ENCODE measurements around the gene TBC1D30. TPM values are rescaled to one million over a fixed set of nuclear protein-coding genes. Genes with fewer than 3 reads are reported as not detected.
"Not testable (repeated sequence)": the region's sequence is repeated elsewhere in the genome, so short reads cannot be mapped to it uniquely, and the experiment has no call there.

The TBC1D30 gene
- polyA plus RNA-seq, 4 donors: 1.3 to 8.4 (median 6.2) TPM

DNA sequence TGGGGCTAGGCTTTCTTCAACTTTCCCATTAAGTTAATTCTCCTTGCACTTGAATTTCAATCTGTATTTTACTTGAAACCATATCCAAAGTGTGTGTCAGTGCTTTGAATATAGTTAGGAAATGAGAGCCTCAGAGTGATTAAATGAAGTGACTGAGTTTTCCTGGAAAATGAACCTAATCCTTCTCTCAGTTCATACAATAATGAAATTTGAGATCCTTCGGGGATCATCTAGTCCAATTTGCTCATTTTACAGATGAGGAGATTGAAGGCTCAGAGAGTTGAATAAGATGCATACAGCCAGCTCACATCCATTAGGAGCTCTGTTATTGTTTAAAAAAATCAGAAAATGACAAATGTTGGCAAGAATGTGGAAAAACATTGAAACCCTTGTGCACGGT is 18.3 kb upstream of the TBC1D30 start:
- no peak for DNase-seq (ENCODE audit: low read depth in 4 of 4, low spot score in 3 of 4)

DNA sequence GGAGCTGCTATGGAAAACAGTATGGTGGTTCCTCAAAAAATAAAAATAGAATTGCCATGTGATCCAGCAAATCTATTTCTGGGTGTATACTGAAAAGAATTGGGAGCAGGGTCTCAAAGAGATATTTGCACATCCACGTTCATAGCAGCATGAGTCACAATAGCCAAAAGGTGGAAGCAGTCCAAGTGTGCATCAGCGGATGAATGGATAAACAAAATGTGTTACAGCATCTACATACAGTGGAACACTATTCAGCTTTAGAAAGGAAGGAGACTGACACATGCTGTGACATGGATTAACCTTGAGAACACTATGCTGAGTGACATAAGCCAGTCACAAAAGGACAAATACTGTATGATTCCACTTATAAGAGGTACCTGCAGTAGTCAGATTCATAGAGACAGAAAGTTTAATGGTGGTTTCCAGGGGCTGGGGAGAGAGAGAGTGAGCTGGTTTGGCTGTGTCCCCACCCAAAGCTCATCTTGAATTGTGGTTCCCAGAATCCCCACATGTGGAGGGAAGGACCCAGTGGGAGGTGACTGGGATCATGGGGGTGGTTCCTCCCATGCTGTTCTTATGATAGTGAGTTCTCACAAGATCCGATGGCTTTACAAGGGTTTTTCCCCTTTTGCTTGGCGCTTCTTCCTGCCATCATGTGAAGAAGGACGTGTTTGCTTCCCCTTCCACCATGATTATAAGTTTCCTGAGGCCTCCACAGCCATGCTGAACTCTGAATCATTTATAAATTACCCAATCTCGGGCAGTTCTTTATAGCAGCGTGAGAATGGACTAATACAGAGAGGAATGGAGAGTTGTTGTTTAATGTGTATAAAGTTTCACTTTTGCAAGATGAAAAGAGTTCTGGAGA is 17.6 kb upstream of the TBC1D30 start:
- DNase-seq (ENCODE audit: low read depth in 4 of 4, low spot score in 3 of 4): no peak

DNA sequence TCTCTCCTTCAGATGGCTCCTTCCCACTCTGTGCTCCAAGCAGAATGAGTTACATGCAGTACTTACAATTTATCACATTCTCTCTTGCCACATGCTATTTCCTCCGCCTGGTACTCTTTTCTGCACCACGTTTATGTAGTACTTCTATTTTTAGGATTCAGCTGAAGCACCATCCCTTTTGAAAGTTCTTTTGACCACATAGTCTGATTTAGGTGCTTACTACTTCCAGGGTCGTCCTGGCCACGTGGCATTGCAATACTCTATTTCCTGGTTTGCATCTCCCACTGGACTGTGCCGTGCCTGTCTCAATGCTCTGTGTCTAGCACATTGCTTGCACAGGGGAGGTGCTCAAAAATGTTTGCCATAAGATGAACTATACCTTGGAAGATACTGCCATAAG is 16.3 kb upstream of the TBC1D30 start:
- no peak for DNase-seq (ENCODE audit: low read depth in 4 of 4, low spot score in 3 of 4)

DNA sequence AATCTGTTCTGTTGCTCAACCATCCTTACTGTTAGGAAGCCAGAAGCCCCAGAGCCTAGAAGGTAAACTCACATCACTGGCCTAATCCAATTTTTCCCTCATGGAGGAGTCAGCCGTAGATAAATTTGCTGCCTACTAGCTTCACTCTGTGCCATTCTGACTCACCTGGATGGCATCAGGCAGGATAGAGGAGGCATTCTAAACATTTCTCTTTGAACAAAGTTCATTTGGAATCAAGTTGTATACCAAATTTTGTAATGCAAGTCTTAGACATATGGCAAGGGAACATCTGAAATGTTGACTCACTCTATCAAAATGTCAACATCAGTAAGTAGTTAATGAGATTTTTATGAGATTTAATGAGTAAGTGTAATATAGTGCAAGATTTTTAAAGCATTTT is 13.6 kb upstream of the TBC1D30 start:
- DNase-seq (ENCODE audit: low read depth in 4 of 4, low spot score in 3 of 4): no peak

- DNase-seq (ENCODE audit: low read depth in 4 of 4, low spot score in 3 of 4): no peak
Measured at GRCh38 chr12:64813723-64814122, 10.7 kb upstream of the TBC1D30 start.

GRCh38 chr12:64814432-64814831 is 10.0 kb upstream of the TBC1D30 start:
- no peak for DNase-seq (ENCODE audit: low read depth in 4 of 4, low spot score in 3 of 4)

DNA sequence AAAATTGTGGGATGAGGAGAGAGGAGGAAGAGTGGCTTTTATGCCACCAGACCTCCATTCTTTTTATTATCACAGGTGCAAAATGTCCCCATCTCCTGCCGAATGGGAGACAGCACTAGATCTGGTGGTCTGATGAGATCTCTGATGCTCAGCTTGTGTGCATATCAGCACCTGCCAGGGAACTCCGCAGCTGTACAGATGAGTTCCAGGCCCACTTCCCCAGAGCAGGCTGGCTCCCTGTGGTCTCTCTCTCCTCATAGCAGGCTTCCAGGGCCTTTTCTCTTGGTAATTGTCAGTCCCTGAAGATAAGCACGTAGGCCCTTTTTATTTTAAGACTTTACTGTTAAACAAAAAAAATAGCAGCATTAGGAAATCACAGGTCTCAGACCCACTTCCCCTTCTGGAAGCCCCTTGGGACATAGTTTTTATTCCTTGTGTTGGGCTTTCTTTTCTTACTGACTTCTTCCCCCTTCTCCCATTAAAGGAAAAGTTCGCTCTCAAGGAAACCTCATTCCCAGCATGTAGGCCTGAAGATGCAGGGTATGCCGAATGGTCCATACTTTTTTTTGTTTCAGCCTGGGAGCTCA is 4.5 kb upstream of the TBC1D30 start:
- DNase-seq (ENCODE audit: low read depth in 4 of 4, low spot score in 3 of 4): no peak

GRCh38 chr12:64820593-64820992 is 3.9 kb upstream of the TBC1D30 start:
- DNase-seq (ENCODE audit: low read depth in 4 of 4, low spot score in 3 of 4): no peak

GRCh38 chr12:64821116-64821630 is 3.3 kb upstream of the TBC1D30 start:
- DNase-seq (ENCODE audit: low read depth in 4 of 4, low spot score in 3 of 4): no peak

DNA sequence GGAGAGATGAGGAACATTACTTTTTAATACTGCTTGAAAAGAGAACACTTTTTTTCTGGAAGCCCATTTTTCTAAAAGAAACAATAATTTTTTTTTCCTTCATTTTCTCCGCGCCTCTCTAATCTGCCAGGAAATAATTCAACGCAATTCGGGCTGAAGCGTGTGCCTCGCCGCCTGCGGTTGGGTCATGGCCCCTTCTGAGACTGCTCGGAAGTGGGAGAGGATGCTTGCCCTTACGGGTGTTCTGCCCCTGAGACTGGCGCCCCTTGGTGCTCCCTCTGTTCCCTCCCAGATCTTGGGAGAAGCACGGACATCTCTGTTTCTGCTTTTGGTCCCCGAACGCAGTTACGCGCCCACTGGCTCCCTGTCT is 332 bp upstream of the TBC1D30 start:
- DNase-seq (ENCODE audit: low read depth in 4 of 4, low spot score in 3 of 4): no peak

GRCh38 chr12:64825143-64826021 is 935 bp downstream of the TBC1D30 start:
- no peak for DNase-seq (ENCODE audit: low read depth in 4 of 4, low spot score in 3 of 4)

DNA sequence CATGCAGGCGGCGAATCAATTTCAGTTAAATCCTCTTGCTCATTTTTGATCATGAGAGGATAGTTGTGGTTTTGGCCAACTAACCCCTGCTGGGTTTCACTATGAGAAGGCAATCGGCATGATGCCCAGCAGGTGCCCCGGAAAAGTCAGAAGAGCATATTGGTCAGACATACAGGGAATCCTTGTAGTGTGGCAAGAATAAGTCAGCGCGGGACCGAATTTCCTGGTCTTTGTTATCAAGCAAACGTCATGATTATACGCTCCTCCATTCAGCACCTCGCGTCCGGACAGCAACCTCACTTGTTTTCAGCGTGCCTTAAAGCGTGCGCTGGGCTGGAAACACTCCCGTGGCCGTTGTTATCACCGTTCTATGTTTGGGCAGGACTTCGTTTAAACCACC is 1.8 kb downstream of the TBC1D30 start:
- peak; percentile 51 to 80 (median 61) for DNase-seq (ENCODE audit: low read depth in 4 of 4, low spot score in 3 of 4)

DNA sequence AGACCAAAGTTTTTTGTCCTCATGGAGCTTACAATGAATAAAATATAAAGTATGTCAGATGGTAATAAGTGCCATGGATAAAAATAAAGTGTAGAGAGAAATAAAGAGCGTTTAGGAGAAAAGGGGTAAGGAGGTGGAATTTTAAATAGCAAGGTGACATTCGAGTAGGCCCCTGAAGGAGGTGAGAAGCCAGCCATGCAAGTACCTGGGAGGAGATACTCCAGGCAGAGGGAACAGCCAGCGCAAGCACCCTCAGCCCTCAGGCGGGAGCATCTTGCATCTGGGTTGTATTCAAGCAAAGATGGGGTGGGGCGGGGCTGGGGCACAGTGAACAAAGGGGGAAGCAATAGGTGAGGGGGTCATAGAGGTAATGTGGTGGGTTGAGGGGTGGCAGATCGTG is 4.3 kb downstream of the TBC1D30 start:
- DNase-seq (ENCODE audit: low read depth in 4 of 4, low spot score in 3 of 4): no peak

DNA sequence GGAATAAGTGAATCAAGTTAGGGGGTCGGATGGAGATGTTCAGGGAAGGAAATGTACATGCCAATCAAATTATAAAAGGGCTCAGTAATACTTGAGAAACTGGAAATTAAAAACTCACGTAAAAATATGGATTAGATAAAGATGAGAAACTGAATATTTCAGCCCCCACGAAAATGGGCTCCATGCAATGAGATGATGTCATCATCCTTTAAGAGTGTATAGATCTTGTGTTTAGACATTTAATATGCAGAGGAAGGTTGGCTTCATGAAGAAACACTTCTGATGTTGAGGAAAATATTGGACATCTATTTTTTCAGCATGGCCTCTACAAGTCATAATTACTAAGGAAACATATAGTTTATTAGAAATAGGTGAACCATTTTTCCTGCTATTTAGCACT is 9.5 kb downstream of the TBC1D30 start:
- no peak for DNase-seq (ENCODE audit: low read depth in 4 of 4, low spot score in 3 of 4)

GRCh38 chr12:64835901-64836300 is 11.5 kb downstream of the TBC1D30 start:
- no peak for DNase-seq (ENCODE audit: low read depth in 4 of 4, low spot score in 3 of 4)

- DNase-seq (ENCODE audit: low read depth in 4 of 4, low spot score in 3 of 4): no peak
Measured at GRCh38 chr12:64836856-64837255, 12.4 kb downstream of the TBC1D30 start.

- no peak for DNase-seq (ENCODE audit: low read depth in 4 of 4, low spot score in 3 of 4)
Measured at GRCh38 chr12:64837427-64837826, 13.0 kb downstream of the TBC1D30 start.

DNA sequence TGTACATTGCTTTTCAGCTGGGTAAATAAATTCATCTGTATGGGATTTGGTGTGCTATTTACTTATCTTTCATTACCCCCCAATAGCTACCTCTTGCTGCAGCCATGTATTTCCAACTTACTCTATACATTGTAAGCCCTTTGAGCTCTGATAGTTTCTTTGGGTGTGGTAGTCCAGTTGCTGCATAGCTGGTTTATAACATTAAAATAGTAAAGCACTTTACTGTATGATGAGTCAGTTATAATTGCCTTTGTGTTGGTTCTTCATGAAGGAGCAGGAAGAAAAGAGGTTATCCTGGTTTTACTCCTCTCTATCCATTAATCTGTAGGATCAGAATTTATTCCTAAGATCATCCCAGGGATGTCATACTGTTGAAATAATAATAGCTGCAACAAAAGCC is 15.7 kb downstream of the TBC1D30 start:
- DNase-seq (ENCODE audit: low read depth in 4 of 4, low spot score in 3 of 4): no peak

DNA sequence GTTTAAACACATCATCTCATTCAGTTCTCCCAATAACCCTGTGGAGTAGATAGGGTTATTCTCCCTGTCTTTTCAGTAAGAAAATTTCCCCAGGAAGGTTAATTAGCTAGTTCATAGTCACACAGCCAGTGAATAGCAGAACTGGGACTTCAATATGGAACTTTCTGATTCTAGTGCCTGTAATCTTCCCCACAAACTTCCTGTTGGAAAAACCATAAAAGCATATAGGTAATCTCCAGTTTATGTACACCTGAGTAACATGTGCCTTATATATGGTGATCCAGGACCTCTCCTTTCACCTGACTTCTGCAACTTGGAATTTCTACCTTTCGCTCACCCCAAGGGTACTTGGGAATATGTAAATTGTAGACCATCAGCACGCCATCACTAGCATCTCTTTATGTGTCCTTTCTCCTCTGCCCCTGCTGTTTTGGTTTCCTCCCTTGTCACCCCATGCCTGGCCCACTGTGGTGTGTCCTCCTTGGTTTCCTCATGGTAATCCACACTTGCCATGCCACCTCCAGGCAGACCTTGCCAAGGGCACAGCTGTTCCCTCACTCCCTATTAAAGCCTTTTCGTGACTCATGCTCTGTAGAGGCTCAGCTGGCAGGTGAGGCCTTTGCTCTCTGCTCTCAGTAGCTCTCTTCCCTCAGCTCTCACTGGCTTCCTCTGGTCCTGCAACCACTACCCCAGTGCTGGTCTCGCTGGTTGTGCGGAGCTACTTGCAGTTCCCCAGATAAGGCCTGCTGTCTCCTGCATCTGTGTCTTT is 16.7 kb downstream of the TBC1D30 start:
- DNase-seq (ENCODE audit: low read depth in 4 of 4, low spot score in 3 of 4): no peak

- not testable (repeated sequence) for DNase-seq (ENCODE audit: low read depth in 4 of 4, low spot score in 3 of 4)
Measured at GRCh38 chr12:64848409-64848808, 24.0 kb downstream of the TBC1D30 start.
